ENCODE results near the gene MAN1B1.
"Not testable (repeated sequence)": the region's sequence is repeated elsewhere in the genome, so short reads cannot be mapped to it uniquely, and the experiment has no call there.

The MAN1B1 gene

DNA sequence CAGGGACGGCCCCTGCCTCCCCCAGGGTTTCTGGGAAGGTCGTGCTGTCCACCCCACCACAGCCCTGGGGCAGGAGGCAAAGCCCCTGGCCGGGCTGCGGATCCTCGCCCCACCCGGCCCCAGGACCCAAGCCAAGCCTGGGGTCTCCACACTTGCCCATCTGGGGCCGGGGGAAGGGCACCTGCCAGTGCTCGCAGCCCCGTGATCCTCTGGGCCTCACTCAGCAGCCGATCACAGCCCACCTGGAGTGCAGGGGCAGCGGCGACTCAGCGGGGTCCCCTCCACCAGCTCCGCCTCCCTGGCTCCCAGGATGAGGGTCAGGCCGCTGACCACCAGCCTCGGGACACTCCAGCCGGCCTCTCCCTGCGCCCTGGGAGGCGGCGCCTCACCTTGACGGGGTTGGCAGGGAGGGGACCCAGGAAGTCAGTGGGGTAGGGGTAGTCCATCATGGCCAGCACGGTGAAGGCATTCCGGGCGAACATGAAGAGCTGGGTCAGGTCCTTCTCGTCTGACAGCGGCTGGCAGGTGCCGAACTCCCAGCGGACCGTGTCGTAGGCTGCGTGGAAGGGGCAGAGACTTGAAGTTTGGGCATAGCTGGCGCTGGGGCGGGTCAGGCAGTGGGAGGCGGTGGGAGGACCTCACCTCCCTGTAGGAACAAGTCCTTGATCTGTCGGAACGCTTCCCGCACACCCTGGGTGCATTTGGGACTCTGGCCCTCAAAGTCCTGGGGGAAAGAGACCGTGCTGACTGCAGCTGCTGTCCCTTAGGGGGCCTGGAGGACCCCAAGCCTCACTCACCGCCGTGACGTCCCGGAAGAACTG is 26.0 kb downstream of the MAN1B1 start:
- no peak for DNase-seq

DNA sequence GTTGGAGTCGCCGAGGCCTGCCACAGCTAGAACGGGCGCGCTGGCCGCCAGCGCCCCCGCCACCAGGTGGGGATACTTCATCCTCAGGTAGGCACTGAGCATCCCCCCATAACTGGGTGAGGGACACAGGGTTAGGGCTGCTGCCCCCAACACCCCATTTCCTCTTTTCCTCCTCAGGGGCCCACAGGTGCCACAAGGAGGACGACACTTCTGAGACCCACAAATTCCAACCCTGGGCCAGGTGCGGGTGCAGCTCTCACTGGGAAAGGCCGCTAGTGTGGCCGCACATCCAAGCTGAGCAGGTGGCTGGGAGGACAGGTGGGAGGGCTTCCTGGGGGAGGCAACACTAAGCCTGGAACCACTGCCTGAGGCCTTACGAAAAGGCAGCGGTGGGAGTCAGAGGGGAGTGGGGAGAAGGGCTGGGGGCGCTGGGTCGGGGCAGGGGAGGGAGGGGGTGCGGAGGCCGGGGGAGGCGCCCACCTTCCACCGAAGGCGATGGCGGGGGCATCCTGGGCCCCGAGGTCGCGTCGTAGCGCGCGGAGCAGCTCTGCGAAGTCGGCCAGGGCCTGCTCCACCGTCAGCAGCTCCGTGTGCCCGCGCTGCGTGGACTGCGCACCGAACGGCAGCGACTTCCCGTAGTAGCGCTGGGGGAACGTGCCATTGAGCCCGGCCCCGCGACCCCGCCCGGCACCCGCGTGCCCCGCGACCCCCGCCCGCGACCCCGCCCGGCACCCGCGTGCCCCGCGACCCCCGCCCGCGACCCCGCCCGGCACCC is 26.8 kb downstream of the MAN1B1 start:
- DNase-seq: peak; percentile 23

DNA sequence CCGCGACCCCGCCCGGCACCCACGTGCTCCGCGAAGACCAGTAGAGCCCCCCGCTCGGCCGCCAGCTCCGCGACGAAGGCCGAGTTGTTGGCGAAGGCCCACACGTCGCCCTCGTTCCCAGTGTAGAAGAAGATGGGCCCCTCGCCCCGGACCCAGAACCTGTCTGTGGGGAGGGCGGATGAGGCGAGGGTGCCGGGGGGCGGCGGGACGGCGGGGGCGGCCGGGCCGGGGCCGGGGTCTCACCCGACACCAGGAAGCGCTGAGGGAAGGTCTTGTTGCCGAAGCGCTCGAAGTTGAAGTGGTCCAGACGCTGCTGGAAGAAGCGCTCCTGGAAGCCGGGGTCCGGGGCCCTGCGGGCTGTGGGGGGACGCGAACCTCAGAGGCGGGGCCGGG is 27.4 kb downstream of the MAN1B1 start:
- no peak for DNase-seq

DNA sequence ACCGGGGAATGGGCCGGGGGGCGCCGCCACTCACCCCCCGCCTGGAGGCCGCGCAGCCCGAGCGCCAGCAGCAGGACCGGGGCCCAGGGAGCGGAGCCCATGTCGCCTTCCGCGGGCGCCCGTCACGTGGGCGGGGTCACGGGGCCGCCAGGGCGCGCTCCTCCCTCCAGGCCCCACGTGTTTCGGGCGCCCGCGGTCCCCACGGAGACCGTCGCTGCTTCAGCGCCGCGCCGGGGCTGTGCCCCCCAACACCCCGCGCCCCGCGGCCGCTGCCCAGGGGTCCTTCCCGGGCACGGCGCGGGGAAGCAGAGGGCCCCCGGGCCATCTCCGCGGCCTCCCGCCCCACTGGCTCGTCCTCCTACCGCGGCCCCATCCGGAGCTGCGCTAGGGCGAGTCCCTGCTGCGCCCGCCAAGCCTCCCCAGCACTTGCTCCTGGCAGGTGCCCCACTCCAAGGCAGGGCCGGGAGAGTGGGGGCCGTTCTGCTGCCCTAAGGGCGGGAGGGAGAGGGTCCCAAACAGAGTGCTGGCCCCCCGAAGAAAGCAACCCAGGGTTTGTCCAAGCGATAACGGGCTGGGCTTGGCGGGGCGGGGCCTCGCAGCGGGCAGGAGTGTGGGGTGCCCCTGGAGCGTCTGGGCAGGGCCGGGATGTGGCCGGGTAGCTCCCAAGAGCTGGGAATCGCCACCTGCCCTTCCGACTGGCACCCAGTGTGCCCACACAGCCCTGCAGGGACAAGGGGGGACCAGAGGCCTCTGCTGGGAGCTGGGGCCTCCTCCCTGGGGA is 28.0 kb downstream of the MAN1B1 start, which contains the start of gene DPP7:
Gene DPP7, minus strand, starts transcription at position 121 of the 781 bp plus-strand sequence. Its CDS starts 20 bp downstream, at position 101.
- DNase-seq: peak; percentile 60

DNA sequence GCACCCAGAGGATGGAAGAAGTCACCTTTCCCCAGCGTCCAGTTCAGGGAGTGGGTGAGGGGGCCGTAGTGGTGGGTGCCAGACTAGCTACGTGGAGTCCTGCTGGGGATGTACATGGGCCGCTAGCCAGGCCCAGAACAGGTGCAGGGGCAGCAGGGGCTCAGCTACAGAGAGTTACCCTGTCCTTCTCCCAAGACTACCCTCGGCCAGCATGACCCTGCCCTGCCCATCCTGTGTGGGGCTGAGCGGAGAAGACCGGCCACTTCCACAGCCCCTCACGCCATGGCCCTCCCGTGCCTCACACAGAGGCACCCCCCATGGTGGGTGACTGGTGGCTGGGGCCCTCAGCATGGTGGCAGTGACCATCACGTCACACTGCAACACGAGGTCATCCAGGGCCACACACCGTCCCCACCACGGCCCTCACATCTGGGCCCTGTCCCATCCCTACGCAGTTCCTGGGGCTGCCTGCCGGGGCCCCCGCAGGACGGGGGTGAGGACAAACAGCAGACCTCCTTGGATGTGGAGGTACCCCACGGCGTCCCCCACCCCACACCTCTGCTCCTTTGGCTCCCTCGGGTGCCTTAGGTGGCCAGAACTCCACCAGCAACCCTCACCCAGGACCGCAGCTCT is 28.7 kb downstream of the MAN1B1 start:
- no peak for DNase-seq

DNA sequence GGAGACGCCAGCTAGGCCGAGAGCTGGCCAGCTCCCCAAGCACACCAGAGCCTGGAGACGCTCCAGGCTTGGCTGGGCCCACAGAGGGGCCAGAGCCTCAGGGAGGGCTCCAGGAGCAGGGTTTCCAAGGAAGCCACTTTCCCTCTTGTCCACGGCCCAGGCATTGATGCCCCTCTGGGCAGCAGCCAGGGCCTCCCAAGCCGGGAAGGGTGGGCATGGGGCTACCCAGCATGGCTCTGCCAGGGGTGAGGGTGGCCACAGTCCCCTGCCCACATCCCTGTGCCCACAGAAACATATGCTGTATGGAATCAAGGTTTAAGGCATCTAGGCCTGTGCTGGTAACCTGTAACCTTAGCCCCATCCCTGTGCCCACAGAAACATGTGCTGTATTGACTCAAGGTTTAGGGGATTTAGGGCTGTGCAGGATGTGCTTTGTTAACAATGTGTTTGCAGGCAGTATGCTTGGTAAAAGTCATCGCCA is 29.3 kb downstream of the MAN1B1 start:
- DNase-seq: no peak

DNA sequence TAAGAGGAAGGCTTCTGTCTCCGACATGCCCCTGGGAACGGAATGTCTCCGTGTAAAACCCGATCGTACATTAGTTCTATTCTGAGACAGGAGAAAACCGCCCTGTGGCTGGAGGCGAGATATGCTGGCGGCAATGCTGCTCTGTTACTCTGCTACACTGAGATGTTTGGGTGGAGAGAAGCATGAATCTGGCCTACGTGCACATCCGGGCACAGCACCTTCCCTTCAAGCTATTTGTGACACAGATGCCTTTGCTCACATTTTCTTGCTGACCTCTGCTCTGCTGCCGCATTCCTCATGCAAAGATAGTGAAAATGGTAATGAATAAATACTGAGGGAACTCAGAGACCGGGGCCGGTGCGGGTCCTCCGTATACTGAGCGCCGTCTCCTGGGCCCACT is 29.9 kb downstream of the MAN1B1 start:
- DNase-seq: no peak

DNA sequence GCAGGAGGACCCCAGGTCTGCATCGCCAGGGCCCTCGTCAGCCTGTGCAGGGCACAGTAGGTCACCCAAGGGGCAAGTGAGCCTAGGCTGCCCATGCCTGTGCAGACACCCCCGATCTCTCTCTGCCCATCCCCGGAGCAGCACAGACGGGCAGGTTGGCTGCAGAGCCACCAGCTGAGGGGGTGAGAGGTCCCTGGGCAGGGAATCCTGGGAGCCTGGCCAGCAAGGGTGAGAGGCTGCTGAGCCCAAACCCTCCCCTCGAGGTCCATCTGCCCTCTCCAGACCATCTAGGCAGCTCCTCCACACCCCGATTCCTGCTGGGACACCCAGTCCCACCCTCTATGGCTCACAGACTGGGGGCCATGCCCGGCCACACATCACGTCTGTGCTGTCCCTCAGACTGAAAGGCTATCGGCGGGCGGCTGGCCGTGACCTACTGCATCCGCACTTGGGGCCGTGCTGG is 30.5 kb downstream of the MAN1B1 start:
- no peak for DNase-seq

DNA sequence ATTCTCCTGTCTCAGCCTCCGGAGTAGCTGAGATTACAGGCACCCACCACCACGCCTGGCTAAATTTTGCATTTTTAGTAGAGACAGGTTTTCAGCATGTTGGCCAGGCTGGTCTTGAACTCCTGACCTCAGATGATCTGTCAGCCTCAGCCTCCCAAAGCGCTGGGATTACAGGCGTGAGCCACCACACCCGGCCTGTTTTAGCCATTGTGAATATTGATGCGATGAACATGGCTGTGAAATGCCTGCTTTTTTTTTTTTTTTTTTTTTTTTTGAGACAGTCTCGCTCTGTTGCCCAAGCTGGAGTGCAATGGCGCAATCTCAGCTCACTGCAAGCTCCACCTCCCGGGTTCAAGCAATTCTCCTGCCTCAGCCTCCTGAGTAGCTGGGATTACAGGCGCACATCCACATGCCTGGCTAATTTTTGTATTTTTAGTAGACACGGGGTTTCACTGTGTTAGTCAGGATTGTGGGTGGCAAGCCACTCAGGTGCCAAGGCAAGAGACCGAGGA is 31.4 kb downstream of the MAN1B1 start:
- not testable (repeated sequence) for DNase-seq

DNA sequence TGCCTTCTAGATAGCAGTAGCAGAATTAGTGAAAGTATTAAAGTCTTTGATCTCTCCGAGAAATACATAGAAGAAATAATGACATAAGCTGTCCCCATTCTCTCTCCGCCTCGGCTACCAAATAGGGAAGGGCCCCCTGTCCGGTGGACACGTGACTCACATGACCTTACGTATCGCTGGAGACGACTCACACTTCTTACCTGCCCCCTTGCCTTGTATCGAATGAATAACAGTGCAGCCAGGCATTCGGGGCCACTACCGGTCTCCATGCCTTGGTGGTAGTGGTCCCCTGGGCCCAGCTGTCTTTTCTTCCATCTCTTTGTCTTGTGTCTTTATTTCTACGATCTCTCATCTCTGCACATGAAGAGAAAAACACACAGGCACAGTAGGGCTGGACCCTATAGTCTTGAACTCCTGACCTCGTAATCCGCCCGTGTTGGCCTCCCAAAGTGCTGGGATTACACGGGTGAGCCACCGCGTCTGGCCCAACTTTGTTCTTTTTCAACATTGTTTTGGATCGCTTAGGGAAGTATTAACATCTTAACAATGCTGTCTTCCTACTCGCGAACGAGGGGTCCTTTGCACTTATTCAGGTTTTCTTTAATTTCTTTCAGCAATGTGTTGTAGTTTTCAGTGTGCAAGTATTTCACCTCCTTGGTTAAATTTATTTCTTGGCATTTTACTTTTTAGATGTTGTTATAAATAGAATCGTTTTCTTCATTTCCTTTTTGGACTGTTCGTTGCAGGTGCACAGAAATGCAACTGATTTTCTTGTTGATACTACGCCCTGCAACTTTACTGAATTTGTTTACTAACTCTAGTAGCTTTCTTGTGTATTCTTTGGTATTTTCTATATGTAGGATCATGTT is 35.4 kb downstream of the MAN1B1 start:
- not testable (repeated sequence) for DNase-seq

DNA sequence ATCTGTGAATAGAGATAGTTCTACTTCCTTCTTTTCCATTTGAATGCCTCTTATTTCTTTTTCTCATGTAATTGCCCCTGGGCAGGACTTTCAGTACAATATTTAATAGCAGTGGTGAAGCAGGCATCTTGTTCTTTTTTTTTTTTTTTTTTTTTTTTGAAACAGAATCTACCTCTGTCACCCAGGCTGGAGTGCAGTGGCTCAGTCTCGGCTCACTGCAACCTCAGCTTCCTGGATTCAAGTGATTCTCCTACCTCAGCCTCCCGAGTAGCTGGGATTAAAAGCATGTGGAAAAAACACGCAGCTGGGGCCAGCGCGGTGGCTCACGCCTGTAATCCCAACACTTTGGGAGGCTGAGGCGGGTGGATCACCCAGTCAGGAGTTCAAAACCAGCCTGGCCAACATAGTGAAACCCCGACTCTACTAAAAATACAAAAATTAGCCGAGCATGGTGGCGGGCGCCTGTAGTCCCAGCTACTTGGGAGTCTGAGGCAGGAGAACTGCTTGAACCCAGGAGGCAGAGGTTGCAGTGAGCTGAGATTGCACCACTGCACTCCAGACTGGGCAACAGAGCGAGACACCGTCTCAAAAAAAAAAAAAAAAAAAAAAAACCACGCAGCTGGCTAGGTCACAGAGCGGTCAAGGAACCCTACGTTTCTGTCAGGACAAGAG is 36.1 kb downstream of the MAN1B1 start:
- DNase-seq: not testable (repeated sequence)

DNA sequence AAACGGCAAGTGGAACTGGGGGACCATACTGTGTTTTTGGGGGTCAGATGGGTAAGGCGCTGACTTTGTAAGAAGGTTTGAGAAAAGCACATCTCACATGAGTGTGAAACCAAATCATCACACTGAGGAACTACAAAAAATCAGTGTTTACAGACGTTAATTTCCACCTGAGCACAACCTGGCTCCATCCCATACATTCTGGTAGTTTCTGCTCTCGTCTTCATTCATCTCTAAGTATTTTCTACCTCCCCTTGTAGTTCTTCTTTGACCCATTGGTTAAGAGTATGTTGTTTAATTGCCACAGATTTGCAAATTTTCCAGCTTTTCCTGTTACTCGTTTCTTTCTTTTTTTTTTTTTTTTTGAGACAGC is 36.7 kb downstream of the MAN1B1 start:
- no peak for DNase-seq

DNA sequence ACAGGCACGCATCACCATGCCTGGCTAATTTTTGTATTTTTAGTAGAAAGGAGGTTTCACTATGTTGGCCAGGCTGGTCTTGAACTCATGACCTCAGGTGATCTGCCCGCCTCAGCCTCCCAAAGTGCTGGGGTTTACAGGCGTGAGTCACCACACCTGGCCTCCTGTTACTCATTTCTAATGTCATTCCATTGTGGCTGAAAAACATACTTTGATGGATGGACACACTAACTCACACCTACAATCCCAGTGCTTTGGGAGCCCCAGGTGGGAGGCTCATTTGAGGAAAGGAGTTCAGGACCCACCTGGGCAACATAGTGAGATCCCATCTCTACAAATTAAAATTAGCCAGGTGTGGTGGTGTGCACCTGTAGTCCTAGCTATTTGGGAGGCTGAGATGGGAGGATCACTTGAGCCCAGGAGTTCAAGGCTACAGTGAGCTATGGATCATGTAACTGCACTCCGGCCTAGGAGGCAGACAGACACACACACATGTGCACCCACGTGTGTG is 37.2 kb downstream of the MAN1B1 start:
- DNase-seq: not testable (repeated sequence)

DNA sequence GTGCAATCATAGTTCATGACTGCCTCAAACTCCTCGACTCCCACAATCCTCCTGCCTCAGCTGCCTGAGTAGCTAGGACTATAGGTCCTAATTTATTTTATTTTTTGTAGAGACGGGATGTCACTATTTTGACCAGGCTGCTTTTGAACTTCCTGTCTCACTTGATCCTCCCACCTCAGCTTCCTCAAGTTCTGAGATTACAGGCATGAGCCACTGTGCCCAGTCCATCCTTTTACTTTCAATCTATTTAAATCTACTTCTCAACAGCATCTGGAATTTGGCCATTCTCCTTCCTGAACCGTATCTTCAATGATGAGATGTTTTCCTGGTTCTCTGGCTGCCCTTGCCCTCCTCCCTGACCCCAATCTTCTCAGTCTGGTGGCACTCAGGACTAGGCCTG is 40.0 kb downstream of the MAN1B1 start:
- DNase-seq: no peak

DNA sequence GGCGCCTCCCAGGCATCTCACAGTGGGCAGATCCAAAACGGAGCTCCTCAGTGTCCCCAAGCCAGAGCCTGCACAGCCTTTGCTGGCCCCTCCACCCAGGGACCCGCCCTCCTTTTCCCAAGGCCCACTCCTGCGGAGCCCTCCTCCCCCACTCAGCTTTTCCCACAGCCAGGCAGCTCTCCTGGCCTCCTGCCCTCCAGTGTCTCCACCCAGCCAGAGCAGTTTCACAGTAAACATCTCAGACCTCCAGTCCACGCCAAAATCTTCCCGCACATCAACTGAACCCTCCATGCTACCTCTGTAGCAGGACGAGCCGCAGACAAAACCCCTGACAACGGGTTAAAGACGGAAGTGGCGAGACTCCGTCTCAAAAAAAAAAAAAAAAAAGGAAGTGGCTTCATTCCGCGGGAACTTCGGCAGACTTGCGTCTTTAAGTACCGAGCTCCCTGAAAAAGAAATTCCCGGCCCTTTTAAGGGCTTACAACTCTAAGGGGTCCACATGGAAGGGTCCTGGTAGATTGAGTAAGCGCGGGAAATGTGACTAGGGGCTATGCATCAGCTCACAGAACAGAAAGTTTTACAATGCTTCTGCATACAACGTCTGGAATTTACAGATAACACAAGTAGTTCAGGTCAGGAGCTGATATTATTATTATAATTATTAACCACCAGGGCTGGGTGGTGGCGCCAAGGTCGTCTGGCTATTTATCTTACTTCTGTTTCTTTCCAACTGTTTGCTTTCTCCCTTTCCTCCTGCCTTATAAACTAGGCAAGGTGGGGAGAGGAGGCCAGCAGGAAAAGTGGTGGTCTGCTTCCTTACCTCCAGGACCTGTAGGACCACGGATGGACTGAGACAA is 40.7 kb downstream of the MAN1B1 start:
- DNase-seq: peak; percentile 34

DNA sequence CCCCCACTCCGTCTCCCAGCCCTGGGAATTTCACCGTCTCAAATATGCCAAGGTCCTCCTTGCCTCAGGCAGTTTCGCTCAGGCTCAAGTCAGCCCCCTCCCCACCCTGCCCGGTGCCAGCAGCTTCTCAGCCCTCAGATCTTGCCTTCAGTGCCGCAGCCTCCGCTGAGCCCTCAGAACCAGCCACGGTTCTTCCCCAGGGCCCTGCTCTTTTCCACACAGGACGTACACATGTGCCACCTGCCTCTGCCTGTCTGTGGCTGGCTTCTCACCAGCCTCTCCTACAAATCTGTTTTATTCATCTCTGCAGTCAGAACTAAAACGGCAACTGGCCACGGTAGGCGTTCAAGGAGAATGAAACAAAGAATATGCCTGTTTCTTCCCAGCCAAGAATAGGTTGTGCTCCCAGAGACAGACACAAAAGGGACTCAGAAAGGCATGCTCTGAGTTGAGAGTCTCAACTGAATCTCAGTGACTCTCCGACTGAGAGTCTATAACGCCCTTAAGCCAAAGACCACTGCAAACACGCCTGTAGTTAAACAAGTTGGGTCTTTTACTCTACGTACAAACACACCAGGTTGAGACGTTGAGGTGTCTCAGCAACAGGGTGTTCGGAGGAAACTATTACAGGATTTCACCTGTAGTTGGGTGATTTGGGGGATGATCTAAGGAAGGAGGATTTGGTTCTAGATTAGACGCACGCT is 41.5 kb downstream of the MAN1B1 start:
- no peak for DNase-seq

DNA sequence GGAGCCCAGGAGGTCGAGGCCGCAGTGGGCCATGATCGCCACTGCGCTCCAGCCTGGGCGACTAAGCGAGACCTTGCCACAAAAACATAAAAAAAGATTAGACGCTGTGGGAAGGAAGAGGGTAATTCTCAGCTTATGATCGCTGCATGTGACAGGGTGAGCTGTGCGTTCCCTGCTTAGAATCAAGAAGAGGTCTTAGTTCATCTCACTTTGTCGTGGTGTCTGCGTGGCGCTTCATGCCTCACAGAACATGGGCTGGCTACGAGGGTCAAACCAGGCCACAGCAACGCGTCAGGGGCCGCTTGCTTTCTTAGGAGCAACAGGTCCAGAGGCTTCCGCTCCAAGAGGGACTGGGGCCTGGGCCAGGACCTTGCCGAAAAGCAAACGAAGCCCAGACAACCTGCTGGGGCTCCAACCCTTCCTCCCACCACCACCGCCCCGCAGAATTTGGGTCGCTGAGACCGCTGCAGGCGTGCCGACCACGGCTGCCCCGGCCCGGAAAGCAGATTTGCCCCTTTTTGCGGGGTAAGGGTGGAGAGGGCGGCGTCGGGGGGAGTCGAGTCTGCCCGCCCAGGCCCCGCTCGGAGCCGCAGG is 42.2 kb downstream of the MAN1B1 start:
- DNase-seq: no peak

DNA sequence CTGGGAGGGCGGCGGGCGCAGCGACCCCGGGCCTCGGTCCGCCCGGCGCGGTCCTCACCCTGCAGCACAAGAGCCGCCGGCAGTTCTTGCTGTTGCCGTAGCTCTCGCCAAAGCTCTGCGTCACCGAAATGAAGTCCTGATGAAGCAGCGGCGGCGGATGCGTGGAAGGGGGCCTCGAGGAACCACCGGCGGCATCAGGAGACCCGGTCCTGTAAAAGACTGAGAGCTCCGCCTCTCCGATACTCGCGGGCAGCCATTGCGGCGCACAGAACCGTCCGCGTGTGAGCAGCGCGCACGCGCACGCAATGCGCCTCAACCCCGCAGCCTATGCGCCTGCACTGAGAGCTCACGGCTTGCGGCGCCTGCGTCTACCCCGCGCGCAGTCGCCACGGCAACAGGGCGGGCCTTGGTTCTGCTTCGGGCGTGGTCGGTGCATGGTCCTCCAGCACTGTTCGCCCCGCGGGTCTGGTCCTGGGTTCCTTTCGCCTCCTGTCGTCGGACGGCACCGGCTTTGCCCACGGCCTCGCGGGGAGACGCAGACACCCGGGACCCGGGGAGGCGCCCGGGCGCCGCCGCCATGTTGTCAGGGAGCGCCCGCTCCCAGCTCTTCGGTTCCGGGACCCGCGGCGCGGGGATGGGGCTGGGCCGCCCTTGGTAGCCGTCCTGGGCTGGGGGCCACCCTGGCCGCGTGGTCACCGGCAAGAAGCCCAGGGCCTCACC is 42.8 kb downstream of the MAN1B1 start:
- DNase-seq: peak; percentile 90
